ENCODE data around the gene FMC1.
"Not testable (repeated sequence)": the region's sequence is repeated elsewhere in the genome, so short reads cannot be mapped to it uniquely, and the experiment has no call there.

FMC1 gene

DNA sequence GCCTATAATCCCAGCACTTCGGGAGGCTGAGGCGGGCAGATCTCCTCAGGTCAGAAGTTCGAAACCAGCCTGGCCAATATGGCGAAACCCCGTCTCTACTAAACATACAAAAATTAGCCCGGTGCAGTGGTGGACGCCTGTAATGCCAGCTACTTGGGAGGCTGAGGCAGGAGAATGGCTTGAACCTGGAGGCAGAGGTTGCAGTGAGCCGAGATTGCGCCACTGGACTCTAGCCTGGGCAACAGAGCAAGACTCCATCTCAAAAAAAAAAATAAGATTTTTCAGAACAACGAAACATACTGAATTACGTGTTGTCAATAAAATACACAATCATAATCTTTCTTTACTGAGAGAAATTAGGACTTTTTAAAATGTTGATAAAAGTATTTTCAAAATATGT is 16.4 kb upstream of the FMC1 start:
- H3K4me2 ChIP-seq (ENCODE audit: low read length); H3K9me3 ChIP-seq (replicated peaks; ENCODE audit: low read length); H3K27me3 ChIP-seq (ENCODE audit: control insufficient read depth, insufficient read depth, low read length); H3K36me3 ChIP-seq (ENCODE audit: insufficient read depth, low read length); H3K4me3 ChIP-seq (ENCODE audit: low read length); H3K9ac ChIP-seq (ENCODE audit: low read depth, low read length); H3K4me1 ChIP-seq (ENCODE audit: control insufficient read depth, insufficient read depth, low read length): not testable (repeated sequence)

DNA sequence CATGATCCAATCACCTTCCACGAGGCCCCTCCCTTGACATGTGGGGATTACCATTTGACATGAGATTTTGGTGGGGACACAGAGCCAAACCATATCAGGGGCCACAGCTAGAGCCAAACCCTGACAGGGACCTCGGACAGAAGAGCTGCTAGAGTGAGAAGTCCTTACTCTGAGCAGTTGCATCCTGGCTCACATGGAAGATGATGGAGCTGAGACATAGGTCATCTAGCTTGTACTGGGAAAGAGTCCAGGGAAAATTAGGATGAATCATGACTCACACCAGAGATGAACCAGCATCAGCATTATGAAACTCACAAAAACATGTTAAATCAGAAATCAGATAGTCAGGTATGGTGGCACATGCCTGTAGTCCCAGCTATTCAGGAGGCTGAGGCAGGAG is 12.8 kb upstream of the FMC1 start:
- no peak overlapping the region for H3K4me2 ChIP-seq (ENCODE audit: low read length)
- H3K36me3 ChIP-seq (ENCODE audit: insufficient read depth, low read length) = no peaks in the 10 kb centered on the region
- H3K9me3 ChIP-seq (replicated peaks; ENCODE audit: low read length) = no peaks in the 10 kb centered on the region
- no peak overlapping the region for H3K4me3 ChIP-seq (ENCODE audit: low read length)
- no peaks in the 10 kb centered on the region for H3K27me3 ChIP-seq (ENCODE audit: control insufficient read depth, insufficient read depth, low read length)
- H3K4me1 ChIP-seq (ENCODE audit: control insufficient read depth, insufficient read depth, low read length) = peaks cover 4% of the 10 kb centered on the region
- no peak overlapping the region for H3K9ac ChIP-seq (ENCODE audit: low read depth, low read length)

DNA sequence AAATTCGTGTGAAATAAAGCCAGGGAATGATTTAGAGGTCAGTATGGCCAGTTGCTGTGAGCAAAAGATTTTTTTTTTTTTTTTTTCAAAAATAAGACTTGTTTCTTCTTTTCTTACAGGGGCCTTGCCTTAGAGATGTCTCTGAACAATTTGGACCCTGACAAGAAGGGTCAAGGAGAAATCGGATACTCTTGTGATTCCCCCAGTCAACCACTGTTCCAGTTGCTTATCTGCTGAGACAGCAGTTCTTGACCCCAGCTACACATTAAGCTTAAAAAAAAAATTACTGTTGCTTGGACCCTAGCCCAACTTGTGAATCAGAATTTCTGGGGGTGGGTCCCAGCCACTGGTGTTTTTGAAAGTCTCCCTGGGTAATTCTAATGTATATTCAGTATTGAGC is 12.0 kb upstream of the FMC1 start:
- H3K27me3 ChIP-seq (ENCODE audit: control insufficient read depth, insufficient read depth, low read length) = no peaks in the 10 kb centered on the region
- no peak overlapping the region for H3K9ac ChIP-seq (ENCODE audit: low read depth, low read length)
- H3K4me2 ChIP-seq (ENCODE audit: low read length) = no peak overlapping the region
- no peak overlapping the region for H3K4me3 ChIP-seq (ENCODE audit: low read length)
- no peaks in the 10 kb centered on the region for H3K9me3 ChIP-seq (replicated peaks; ENCODE audit: low read length)
- no peaks in the 10 kb centered on the region for H3K36me3 ChIP-seq (ENCODE audit: insufficient read depth, low read length)
- peaks cover 4% of the 10 kb centered on the region for H3K4me1 ChIP-seq (ENCODE audit: control insufficient read depth, insufficient read depth, low read length)

DNA sequence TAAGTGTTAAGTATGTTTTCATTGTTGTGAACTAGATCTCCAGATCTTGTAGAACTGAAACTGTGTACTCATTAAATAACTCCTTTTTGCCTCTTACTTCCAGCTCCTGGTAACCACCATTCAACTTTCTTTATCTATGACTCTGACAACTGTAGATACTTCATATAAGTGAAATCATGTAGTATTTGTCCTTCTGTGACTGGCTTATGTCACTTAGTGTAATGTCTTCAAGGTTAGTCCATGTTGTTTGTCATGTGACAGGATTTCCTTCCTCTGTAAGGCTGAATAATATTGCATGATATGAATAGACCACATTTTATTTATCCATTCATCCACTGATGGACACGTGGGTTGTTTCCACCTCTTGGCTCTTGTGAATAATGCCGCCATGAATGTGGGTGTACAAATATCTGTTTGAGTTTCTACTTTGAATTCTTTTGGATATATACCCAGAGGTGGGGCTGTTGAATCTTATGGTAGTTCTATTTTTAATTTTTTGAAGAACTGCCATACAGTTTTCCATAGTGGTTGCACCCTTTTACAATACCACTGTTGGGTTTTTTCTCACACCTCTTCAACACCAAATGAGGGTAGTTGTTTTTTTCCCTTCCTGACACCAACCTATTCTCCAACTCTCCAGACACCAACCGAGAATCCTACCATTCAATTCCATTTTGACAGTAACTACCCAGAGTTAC is 10.7 kb upstream of the FMC1 start:
- Histone ChIP-seq H3K4me1 (ENCODE audit: control insufficient read depth, insufficient read depth, low read length) (peaks cover 4% of the 10 kb centered on the region), H3K9me3 (replicated peaks; ENCODE audit: low read length) (no peaks in the 10 kb centered on the region), H3K27me3 (ENCODE audit: control insufficient read depth, insufficient read depth, low read length) (no peaks in the 10 kb centered on the region), H3K4me2 (ENCODE audit: low read length) (no peak overlapping the region), H3K9ac (ENCODE audit: low read depth, low read length) (no peak overlapping the region), H3K4me3 (ENCODE audit: low read length) (no peak overlapping the region), H3K36me3 (ENCODE audit: insufficient read depth, low read length) (no peaks in the 10 kb centered on the region)

DNA sequence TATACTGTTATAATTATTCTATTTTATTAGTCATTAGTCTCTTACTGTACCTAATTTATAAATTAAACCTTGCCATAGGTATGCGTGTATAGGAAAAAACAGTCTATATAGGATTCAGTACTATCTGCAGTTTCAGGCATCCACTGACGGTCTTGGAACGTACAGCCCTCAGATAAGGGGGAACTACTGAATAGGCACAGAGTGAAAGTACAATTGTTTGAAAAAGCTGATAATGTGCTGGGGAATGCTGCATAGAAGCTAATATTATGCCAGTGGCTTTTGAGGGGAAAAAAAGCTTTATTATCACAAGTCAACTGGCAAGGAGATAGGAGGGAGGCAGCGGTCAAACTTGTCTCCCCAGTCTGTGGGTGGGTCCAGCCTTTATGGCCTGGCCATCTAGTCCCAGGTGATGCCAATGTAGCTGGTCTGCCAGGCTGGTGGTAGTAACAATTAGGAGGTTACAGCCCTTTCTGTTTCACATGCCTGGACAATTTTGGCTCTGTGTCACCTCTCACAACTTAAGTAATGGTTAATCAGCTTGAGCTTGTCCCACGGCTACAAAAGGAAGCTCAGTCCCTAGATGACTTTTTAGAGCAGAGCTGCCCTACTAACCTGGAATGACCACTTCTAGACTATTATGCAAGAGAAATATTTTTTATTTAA is 8.3 kb upstream of the FMC1 start:
- Histone ChIP-seq H3K4me2 (ENCODE audit: low read length) (no peak overlapping the region), H3K9ac (ENCODE audit: low read depth, low read length) (no peak overlapping the region), H3K4me3 (ENCODE audit: low read length) (no peak overlapping the region), H3K9me3 (replicated peaks; ENCODE audit: low read length) (no peaks in the 10 kb centered on the region), H3K4me1 (ENCODE audit: control insufficient read depth, insufficient read depth, low read length) (peaks cover 4% of the 10 kb centered on the region), H3K36me3 (ENCODE audit: insufficient read depth, low read length) (no peaks in the 10 kb centered on the region), H3K27me3 (ENCODE audit: control insufficient read depth, insufficient read depth, low read length) (no peaks in the 10 kb centered on the region)

DNA sequence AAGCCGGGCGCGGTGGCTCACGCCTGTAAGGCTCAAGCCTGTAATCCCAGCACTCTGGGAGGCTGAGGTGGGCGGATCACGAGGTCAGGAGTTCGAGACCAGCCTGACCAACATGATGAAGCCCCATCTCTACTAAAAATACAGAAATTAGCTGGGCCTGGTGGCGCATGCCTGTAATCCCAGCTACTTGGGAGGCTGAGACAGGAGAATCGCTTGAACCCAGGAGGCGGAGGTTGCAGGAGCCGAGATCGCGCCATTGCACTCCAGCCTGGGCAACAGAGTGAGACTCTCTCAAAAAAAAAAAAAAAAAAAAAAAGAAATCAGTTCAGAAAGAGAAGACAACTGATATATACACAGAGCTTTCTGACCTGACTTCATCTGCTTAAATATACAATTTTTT is 7.7 kb upstream of the FMC1 start:
- H3K4me1 ChIP-seq (ENCODE audit: control insufficient read depth, insufficient read depth, low read length); H3K9ac ChIP-seq (ENCODE audit: low read depth, low read length); H3K4me3 ChIP-seq (ENCODE audit: low read length); H3K36me3 ChIP-seq (ENCODE audit: insufficient read depth, low read length); H3K4me2 ChIP-seq (ENCODE audit: low read length); H3K27me3 ChIP-seq (ENCODE audit: control insufficient read depth, insufficient read depth, low read length); H3K9me3 ChIP-seq (replicated peaks; ENCODE audit: low read length): not testable (repeated sequence)

DNA sequence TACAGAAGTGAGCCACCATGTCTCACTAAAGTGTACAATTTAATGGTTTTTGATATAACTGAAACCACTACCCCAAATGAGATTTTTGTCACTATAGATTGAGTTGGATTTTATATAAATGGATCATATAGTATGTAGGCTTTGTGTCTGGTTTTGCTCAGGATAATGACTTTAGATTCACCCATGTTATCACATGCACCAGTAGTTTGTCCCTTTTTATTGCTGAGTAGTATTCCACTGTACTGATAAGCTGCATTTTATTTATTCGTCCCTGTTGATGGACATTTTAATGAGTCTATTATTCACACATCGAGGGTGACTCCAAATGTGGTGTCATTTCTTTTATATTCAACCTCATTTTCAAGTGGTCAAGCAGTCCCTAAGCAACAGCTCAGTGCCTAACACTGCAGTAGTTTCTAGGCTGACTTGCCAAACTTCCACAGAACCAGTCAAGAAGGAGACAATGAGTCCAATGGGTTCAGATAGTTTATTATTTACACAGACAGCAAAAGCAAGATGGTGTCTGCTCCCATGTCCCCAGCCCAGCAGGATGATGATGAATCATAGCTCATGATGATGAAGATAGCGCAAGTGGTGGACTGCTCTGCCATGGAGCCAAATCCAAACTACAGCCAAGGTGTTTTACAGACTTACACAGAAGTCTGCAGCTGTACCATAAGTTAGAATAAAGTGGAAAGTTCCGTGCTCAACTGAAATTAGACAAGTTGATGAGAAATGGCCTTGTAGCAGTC is 6.6 kb upstream of the FMC1 start:
- H3K36me3 ChIP-seq (ENCODE audit: insufficient read depth, low read length) = no peaks in the 10 kb centered on the region
- no peak overlapping the region for H3K9ac ChIP-seq (ENCODE audit: low read depth, low read length)
- H3K4me1 ChIP-seq (ENCODE audit: control insufficient read depth, insufficient read depth, low read length) = no peaks in the 10 kb centered on the region
- H3K4me2 ChIP-seq (ENCODE audit: low read length) = no peak overlapping the region
- H3K9me3 ChIP-seq (replicated peaks; ENCODE audit: low read length) = no peaks in the 10 kb centered on the region
- H3K27me3 ChIP-seq (ENCODE audit: control insufficient read depth, insufficient read depth, low read length) = no peaks in the 10 kb centered on the region
- H3K4me3 ChIP-seq (ENCODE audit: low read length) = no peak overlapping the region

DNA sequence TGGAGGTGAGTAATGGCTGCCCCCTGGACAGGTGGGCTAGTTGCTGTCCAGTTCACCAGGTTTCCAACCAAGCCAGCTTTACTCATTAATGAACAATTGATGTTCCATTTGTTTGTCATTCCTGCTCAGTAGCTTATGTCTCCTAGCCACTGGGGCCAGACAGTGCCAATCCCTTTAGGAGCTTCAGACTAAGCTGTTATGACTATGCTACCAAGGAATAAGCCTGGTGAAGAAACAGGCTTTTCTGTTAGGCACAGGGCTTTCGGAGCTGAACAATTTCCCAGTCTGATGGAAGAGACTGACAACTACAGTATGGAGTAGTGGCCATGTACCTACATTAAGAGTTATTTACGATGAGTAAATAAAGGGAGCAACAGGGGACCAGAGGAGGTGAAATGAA is 2.1 kb upstream of the FMC1 start:
- peaks cover 3% of the 10 kb centered on the region for H3K4me1 ChIP-seq (ENCODE audit: control insufficient read depth, insufficient read depth, low read length)
- no peaks in the 10 kb centered on the region for H3K9me3 ChIP-seq (replicated peaks; ENCODE audit: low read length)
- no peaks in the 10 kb centered on the region for H3K36me3 ChIP-seq (ENCODE audit: insufficient read depth, low read length)
- H3K9ac ChIP-seq (ENCODE audit: low read depth, low read length) = no peak overlapping the region
- no peak overlapping the region for H3K4me2 ChIP-seq (ENCODE audit: low read length)
- H3K4me3 ChIP-seq (ENCODE audit: low read length) = no peak overlapping the region
- no peaks in the 10 kb centered on the region for H3K27me3 ChIP-seq (ENCODE audit: control insufficient read depth, insufficient read depth, low read length)

DNA sequence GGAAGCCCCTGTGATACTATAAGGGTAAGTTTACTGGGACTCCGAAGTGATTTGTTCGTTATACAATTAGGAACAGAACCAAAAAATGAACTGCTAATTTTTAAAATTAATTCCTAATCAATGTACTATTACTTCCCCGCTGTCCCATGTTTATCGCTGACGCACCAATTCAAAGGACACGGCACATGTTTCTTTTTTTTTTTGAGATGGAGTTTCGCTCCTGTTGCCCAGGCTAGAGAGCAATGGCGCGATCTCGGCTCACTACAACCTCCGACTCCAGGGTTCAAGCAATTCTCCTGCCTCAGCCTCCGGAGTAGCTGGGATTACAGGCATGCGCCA is 1.5 kb upstream of the FMC1 start:
- Histone ChIP-seq H3K4me2 (ENCODE audit: low read length) (peak overlapping the region; percentile 87), H3K27me3 (ENCODE audit: control insufficient read depth, insufficient read depth, low read length) (no peaks in the 10 kb centered on the region), H3K4me3 (ENCODE audit: low read length) (peak overlapping the region; percentile 87), H3K9ac (ENCODE audit: low read depth, low read length) (no peak overlapping the region), H3K4me1 (ENCODE audit: control insufficient read depth, insufficient read depth, low read length) (peaks cover 3% of the 10 kb centered on the region), H3K9me3 (replicated peaks; ENCODE audit: low read length) (no peaks in the 10 kb centered on the region), H3K36me3 (ENCODE audit: insufficient read depth, low read length) (no peaks in the 10 kb centered on the region)

DNA sequence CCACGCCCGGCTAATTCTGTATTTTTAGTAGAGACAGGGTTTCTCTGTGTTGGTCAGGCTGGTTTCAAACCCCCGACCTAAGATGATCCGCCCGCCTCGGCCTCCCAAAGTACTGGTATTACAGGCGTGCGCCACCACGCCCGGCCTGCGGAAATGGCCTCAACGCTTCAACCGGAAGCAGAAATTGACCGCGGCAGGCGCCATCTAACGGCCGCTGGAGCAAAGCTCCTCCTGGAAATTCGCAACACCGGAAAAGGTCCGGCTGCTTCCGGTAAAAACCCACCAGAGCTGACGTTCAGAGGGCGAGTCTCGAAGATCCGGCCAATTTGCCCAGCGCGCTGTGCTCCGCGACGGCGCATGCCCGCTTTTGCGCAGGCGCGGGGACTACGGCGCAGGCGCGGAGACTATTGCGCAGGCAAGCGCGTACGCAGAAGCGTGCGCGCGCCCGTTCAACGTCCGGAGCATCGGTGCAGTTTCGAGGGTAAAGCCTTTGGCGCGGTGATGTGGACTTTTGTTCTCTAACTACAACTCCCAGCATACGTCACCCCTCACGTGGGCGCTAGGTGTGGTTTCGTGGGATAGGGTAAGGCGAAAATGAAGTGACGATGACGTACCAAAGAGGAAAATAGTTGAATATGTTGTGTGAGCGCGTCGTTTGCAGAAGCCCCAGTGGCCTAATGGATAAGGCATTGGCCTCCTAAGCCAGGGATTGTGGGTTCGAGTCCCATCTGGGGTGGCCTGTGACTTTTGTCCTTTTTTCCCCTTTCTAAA is 915 bp upstream of the FMC1 start:
- peak overlapping the region; percentile 87 for H3K4me3 ChIP-seq (ENCODE audit: low read length)
- no peaks in the 10 kb centered on the region for H3K36me3 ChIP-seq (ENCODE audit: insufficient read depth, low read length)
- no peaks in the 10 kb centered on the region for H3K27me3 ChIP-seq (ENCODE audit: control insufficient read depth, insufficient read depth, low read length)
- H3K9ac ChIP-seq (ENCODE audit: low read depth, low read length) = peak overlapping the region; percentile 96
- peak overlapping the region; percentile 87 for H3K4me2 ChIP-seq (ENCODE audit: low read length)
- H3K4me1 ChIP-seq (ENCODE audit: control insufficient read depth, insufficient read depth, low read length) = peaks cover 3% of the 10 kb centered on the region
- no peaks in the 10 kb centered on the region for H3K9me3 ChIP-seq (replicated peaks; ENCODE audit: low read length)

DNA sequence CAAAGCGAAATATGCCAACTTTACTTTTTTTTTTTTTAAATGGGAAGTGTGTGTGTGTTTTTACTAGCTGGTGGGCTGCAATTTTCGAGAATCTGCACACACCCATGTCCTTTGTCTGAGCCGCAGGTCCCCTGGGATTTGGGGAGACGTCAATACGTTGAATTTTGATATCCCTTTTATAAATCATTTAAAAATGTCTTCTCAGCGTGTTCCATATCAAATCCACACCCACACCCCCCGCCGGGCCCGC is 404 bp upstream of the FMC1 start:
- Histone ChIP-seq H3K4me1 (ENCODE audit: control insufficient read depth, insufficient read depth, low read length) (peaks cover 3% of the 10 kb centered on the region), H3K9me3 (replicated peaks; ENCODE audit: low read length) (no peaks in the 10 kb centered on the region), H3K9ac (ENCODE audit: low read depth, low read length) (peak overlapping the region; percentile 96), H3K27me3 (ENCODE audit: control insufficient read depth, insufficient read depth, low read length) (no peaks in the 10 kb centered on the region), H3K4me2 (ENCODE audit: low read length) (peak overlapping the region; percentile 87), H3K36me3 (ENCODE audit: insufficient read depth, low read length) (no peaks in the 10 kb centered on the region), H3K4me3 (ENCODE audit: low read length) (peak overlapping the region; percentile 87)

Data from skeletal muscle satellite cell (primary cell).